ENCODE results near the gene PSMD11.

DNA sequence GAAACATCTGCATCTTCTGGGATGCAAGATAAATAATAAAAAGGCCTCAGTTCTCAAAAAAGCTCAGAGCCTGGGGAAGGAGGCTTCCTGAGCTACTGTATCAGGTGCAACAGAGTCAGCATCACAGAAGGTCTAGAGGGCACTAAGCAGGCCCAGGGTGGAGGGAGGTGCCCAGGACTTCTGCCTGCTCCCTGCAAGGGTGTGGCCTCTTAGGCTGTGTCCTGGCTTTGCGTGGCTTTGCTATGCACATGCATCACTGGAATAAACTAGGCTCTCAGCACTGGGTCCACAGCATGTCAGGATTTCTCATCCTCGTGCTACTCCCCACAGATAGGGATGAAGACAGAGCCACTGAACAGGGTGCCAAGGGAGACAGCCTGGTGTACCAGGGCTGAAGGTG lies 68.0 kb downstream of the PSMD11 start:
- no peak for TF ChIP-seq LEF1 (IDR thresholded peaks at IDR 0.05; ENCODE audit: borderline replicate concordance)
- TF ChIP-seq ARNT (IDR thresholded peaks at IDR 0.05) = no peak
- TF ChIP-seq TARDBP (IDR thresholded peaks at IDR 0.05) = no peak
